CD4-positive, alpha-beta T cell (primary cell): ENCODE results near the gene KRT75. TPM values are rescaled to one million over a fixed set of nuclear protein-coding genes. Genes with fewer than 3 reads are reported as not detected.
A peak's percentile ranks its signal among the peaks of the same experiment; 100 is the strongest.

Experiments
- ATAC-seq: fragments of 200-7000 bp; cut with Tn5 transposase; one replicate; pipeline ENCODE4 v1.10.0; 2022; ENCODE audit warnings: mild to moderate bottlenecking; ENCODE audit not compliant: poor library complexity
- CTCF ChIA-PET: fragments of 350-600 bp; sonication (Branson Sonifier 250); formaldehyde crosslinking; loops from one replicate; lab custom pipeline; 2021; ENCODE audit warnings: antibody characterized with exemption, inconsistent platforms; lab: Charles Lee
- POLR2A ChIA-PET: fragments of 350-600 bp; sonication (Branson Sonifier 250); formaldehyde crosslinking; loops from one replicate; lab custom pipeline; 2021; ENCODE audit warnings: antibody characterized with exemption, inconsistent platforms; lab: Charles Lee
- DNase-seq, 14 experiments: peaks; one replicate each; pipeline ENCODE4 v3.0.0-alpha.2; 2013 to 2020; ENCODE audit warnings: mixed read lengths in 2 of 14
- H3K27ac ChIP-seq, 2 donors: one replicate each; pipeline versions ENCODE4 v1.5.1 to v1.7.0; 2013; ENCODE audit warnings: low read length in 2 of 2, low read depth in 1 of 2, mild to moderate bottlenecking in 1 of 2
- H3K27me3 ChIP-seq, 2 experiments: 1 replicate in 1 of 2; 2 replicates in 1 of 2; pipeline versions ENCODE4 v1.6.1 to v1.7.0; 2013; ENCODE audit warnings: low read length in 2 of 2, control low read depth in 1 of 2, mild to moderate bottlenecking in 1 of 2, moderate library complexity in 1 of 2; ENCODE audit not compliant: insufficient read depth in 2 of 2, control insufficient read depth in 1 of 2
- H3K36me3 ChIP-seq: one replicate; pipeline ENCODE4 v1.6.1; 2013; ENCODE audit warnings: low read length, control low read depth; ENCODE audit not compliant: insufficient read depth
- H3K4me1 ChIP-seq: one replicate; pipeline ENCODE4 v1.6.1; 2013; ENCODE audit warnings: low read length, control low read depth; ENCODE audit not compliant: insufficient read depth
- H3K4me3 ChIP-seq: one replicate; pipeline ENCODE4 v1.5.1; 2013; ENCODE audit warnings: mild to moderate bottlenecking, low read length, moderate library complexity
- H3K9me3 ChIP-seq, 2 experiments: 1 replicate in 1 of 2; 2 replicates in 1 of 2; pipeline versions ENCODE4 v1.6.1 to v1.7.0; 2013; ENCODE audit warnings: low read length in 2 of 2, mild to moderate bottlenecking in 2 of 2, control low read depth in 1 of 2, moderate library complexity in 1 of 2; ENCODE audit not compliant: control insufficient read depth in 1 of 2, insufficient read depth in 1 of 2
- H3K27ac Mint-ChIP-seq: one replicate; pipeline ENCODE4 v1.8.0; 2020; ENCODE audit warnings: mixed read lengths
- H3K27me3 Mint-ChIP-seq: one replicate; pipeline ENCODE4 v1.8.0; 2021; ENCODE audit warnings: mixed read lengths
- H3K36me3 Mint-ChIP-seq: one replicate; pipeline ENCODE4 v1.8.0; 2021; ENCODE audit warnings: low read depth, mixed read lengths
- H3K4me1 Mint-ChIP-seq: one replicate; pipeline ENCODE4 v1.8.0; 2021; ENCODE audit warnings: low read depth, mixed read lengths
- H3K4me3 Mint-ChIP-seq: one replicate; pipeline ENCODE4 v1.8.0; 2020; ENCODE audit warnings: mild to moderate bottlenecking, mixed read lengths
- H3K9me3 Mint-ChIP-seq: one replicate; pipeline ENCODE4 v1.8.0; 2020; ENCODE audit warnings: mixed read lengths
- CTCF ChIP-seq: fragments of 200-600 bp; IDR thresholded peaks from one replicate; pipeline ENCODE4 v1.8.0; 2022; ENCODE audit warnings: antibody characterized with exemption, mild to moderate bottlenecking
- intact Hi-C, 2 experiments: fragments of 100-400 bp; cut with DNase I in 1 of 2; cut with micrococcal nuclease in 1 of 2; formaldehyde crosslinking; loops; one replicate each; pipeline versions ENCODE4 v1.15.1 to v1.9.0; 2023 to 2025; cut with DNase I, micrococcal nuclease
- total RNA-seq, 174 experiments: library from RNA in 2 of 174; stranded (reverse) in 2 of 174; gene quantifications; one replicate each; pipeline ENCODE4 v1.2.3 and lab custom pipeline; 2021 to 2026

KRT75 gene
- total RNA-seq, 2 experiments from 2014 or later: not detected

GRCh38 chr12:52382854-52383253 lies 51.3 kb downstream of the KRT75 start:
- POLR2A ChIA-PET: no interaction called here
- DNase-seq (peak in 2 of 14 experiments; percentile 7 to 10), ATAC-seq (no peak)
- Histone ChIP-seq H3K27ac (no peak overlapping the region), H3K27me3 (no peaks in the 10 kb centered on the region), H3K4me3 (no peak overlapping the region), H3K9me3 (no peaks in the 10 kb centered on the region), H3K36me3 (no peaks in the 10 kb centered on the region), H3K4me1 (peaks cover 3% of the 10 kb centered on the region)
- no peak overlapping the region for H3K4me3 Mint-ChIP-seq
- CTCF ChIA-PET: no interaction called here
- TF ChIP-seq CTCF: no peak
- H3K27me3 Mint-ChIP-seq: no peaks in the 10 kb centered on the region
- H3K27ac Mint-ChIP-seq: no peak overlapping the region
- peaks cover 12% of the 10 kb centered on the region for H3K4me1 Mint-ChIP-seq
- no peaks in the 10 kb centered on the region for H3K9me3 Mint-ChIP-seq
- no peaks in the 10 kb centered on the region for H3K36me3 Mint-ChIP-seq
- intact Hi-C loops: no loop called here

GRCh38 chr12:52381206-52381605 lies 53.0 kb downstream of the KRT75 start:
- no peak overlapping the region for H3K27ac Mint-ChIP-seq
- Histone ChIP-seq H3K27ac (no peak overlapping the region), H3K9me3 (no peaks in the 10 kb centered on the region), H3K4me1 (peaks cover 3% of the 10 kb centered on the region), H3K4me3 (no peak overlapping the region), H3K36me3 (no peaks in the 10 kb centered on the region), H3K27me3 (peaks cover 0 to 4% of the 10 kb centered on the region in 2 experiments)
- H3K27me3 Mint-ChIP-seq: peaks cover 4% of the 10 kb centered on the region
- no peak for TF ChIP-seq CTCF
- ATAC-seq: no peak
- peaks cover 12% of the 10 kb centered on the region for H3K4me1 Mint-ChIP-seq
- no peak overlapping the region for H3K4me3 Mint-ChIP-seq
- POLR2A ChIA-PET: no interaction called here
- no peaks in the 10 kb centered on the region for H3K9me3 Mint-ChIP-seq
- DNase-seq: no peak
- H3K36me3 Mint-ChIP-seq: no peaks in the 10 kb centered on the region
- intact Hi-C loops: no loop called here
- CTCF ChIA-PET: no interaction called here

GRCh38 chr12:52380271-52380694 lies 53.9 kb downstream of the KRT75 start:
- CTCF ChIA-PET: no interaction called here
- no peak for DNase-seq
- no peak for ATAC-seq

More at GRCh38 chr12:52380271-52380694, 53.9 kb downstream of the KRT75 start:
- Mint-ChIP-seq H3K4me3 (no peak overlapping the region), H3K9me3 (no peaks in the 10 kb centered on the region), H3K4me1 (peaks cover 12% of the 10 kb centered on the region), H3K27me3 (peaks cover 4% of the 10 kb centered on the region), H3K36me3 (no peaks in the 10 kb centered on the region), H3K27ac (no peak overlapping the region)
- TF ChIP-seq CTCF: no peak
- Histone ChIP-seq H3K4me3 (no peak overlapping the region), H3K27me3 (peaks cover 0 to 4% of the 10 kb centered on the region in 2 experiments), H3K4me1 (peaks cover 3% of the 10 kb centered on the region), H3K36me3 (no peaks in the 10 kb centered on the region), H3K9me3 (no peaks in the 10 kb centered on the region), H3K27ac (no peak overlapping the region)
- POLR2A ChIA-PET: no interaction called here
- intact Hi-C loops: no loop called here
